Middle frontal gyrus (tissue), 1 donor: ENCODE results near the gene ANO9.

ENCODE experiments used
- DNase-seq: peaks from one replicate; pipeline ENCODE4 v3.0.0-alpha.2; 2015; ENCODE audit warnings: low spot score; ENCODE audit errors: extremely low spot score

ANO9 gene

GRCh38 chr11:441418-442274, at the start of gene ANO9:
Gene ANO9 (minus strand): TSS chr11:442011. CDS start chr11:441926, 85 bp downstream.
- no peak for DNase-seq

GRCh38 chr11:491358-491757, 49.5 kb upstream of the ANO9 start:
- DNase-seq: no peak

GRCh38 chr11:490930-491260, 49.1 kb upstream of the ANO9 start:
- no peak for DNase-seq

- no peak for DNase-seq
Observed at GRCh38 chr11:490186-490929, 48.5 kb upstream of the ANO9 start.

GRCh38 chr11:489610-490185, 47.9 kb upstream of the ANO9 start:
- no peak for DNase-seq

GRCh38 chr11:488992-489391, 47.2 kb upstream of the ANO9 start:
- no peak for DNase-seq

- no peak for DNase-seq
Observed at GRCh38 chr11:488579-488978, 46.8 kb upstream of the ANO9 start.

GRCh38 chr11:488062-488461, 46.3 kb upstream of the ANO9 start:
- no peak for DNase-seq

- DNase-seq: no peak
Observed at GRCh38 chr11:487571-488021, 45.8 kb upstream of the ANO9 start.

GRCh38 chr11:486189-486588, 44.4 kb upstream of the ANO9 start:
- no peak for DNase-seq

GRCh38 chr11:484616-485015, 42.8 kb upstream of the ANO9 start:
- no peak for DNase-seq

- no peak for DNase-seq
Observed at GRCh38 chr11:479311-479710, 37.5 kb upstream of the ANO9 start.

- DNase-seq: no peak
Observed at GRCh38 chr11:477052-477715, 35.4 kb upstream of the ANO9 start.

- DNase-seq: no peak
Observed at GRCh38 chr11:476416-476815, 34.6 kb upstream of the ANO9 start.

GRCh38 chr11:475941-476340, 34.1 kb upstream of the ANO9 start:
- DNase-seq: no peak

- DNase-seq: no peak
Observed at GRCh38 chr11:474914-475506, 33.2 kb upstream of the ANO9 start.

- no peak for DNase-seq
Observed at GRCh38 chr11:473962-474785, 32.4 kb upstream of the ANO9 start.

GRCh38 chr11:473415-473814, 31.6 kb upstream of the ANO9 start:
- DNase-seq: no peak

GRCh38 chr11:472816-473215, 31.0 kb upstream of the ANO9 start:
- DNase-seq: no peak

GRCh38 chr11:472272-472671, 30.5 kb upstream of the ANO9 start:
- no peak for DNase-seq
